Esophagus squamous epithelium (tissue), 4 donors: ENCODE data around the gene P2RY6.

Experiments used
- POLR2A ChIP-seq, 4 donors: fragments of 450-650 bp; IDR thresholded peaks; one replicate each; pipeline ENCODE4 v1.6.1; 2017; ENCODE audit warnings: antibody characterized with exemption in 4 of 4, mild to moderate bottlenecking in 4 of 4, moderate library complexity in 3 of 4
- TF ChIP-seq, protein P1 (sequence below), 6 experiments: fragments of 450-650 bp in 4 of 6; fragments of 200-600 bp in 2 of 6; sonication (generic) in 2 of 6; IDR thresholded peaks; one replicate each; pipeline ENCODE4 v1.5.1; 2016 to 2019; ENCODE audit warnings: antibody characterized with exemption in 6 of 6, mild to moderate bottlenecking in 4 of 6, moderate library complexity in 4 of 6

DNA sequence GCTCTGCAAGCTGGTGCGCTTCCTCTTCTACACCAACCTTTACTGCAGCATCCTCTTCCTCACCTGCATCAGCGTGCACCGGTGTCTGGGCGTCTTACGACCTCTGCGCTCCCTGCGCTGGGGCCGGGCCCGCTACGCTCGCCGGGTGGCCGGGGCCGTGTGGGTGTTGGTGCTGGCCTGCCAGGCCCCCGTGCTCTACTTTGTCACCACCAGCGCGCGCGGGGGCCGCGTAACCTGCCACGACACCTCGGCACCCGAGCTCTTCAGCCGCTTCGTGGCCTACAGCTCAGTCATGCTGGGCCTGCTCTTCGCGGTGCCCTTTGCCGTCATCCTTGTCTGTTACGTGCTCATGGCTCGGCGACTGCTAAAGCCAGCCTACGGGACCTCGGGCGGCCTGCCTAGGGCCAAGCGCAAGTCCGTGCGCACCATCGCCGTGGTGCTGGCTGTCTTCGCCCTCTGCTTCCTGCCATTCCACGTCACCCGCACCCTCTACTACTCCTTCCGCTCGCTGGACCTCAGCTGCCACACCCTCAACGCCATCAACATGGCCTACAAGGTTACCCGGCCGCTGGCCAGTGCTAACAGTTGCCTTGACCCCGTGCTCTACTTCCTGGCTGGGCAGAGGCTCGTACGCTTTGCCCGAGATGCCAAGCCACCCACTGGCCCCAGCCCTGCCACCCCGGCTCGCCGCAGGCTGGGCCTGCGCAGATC, 37.5 kb upstream of the P2RY6 start:
- TF ChIP-seq, protein P1, sequence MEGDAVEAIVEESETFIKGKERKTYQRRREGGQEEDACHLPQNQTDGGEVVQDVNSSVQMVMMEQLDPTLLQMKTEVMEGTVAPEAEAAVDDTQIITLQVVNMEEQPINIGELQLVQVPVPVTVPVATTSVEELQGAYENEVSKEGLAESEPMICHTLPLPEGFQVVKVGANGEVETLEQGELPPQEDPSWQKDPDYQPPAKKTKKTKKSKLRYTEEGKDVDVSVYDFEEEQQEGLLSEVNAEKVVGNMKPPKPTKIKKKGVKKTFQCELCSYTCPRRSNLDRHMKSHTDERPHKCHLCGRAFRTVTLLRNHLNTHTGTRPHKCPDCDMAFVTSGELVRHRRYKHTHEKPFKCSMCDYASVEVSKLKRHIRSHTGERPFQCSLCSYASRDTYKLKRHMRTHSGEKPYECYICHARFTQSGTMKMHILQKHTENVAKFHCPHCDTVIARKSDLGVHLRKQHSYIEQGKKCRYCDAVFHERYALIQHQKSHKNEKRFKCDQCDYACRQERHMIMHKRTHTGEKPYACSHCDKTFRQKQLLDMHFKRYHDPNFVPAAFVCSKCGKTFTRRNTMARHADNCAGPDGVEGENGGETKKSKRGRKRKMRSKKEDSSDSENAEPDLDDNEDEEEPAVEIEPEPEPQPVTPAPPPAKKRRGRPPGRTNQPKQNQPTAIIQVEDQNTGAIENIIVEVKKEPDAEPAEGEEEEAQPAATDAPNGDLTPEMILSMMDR (IDR thresholded peaks at IDR 0.05) = no peak
- no peak for TF ChIP-seq POLR2A (IDR thresholded peaks at IDR 0.05)
